Measurements from ENCODE around the gene TCIRG1.
"Not testable (repeated sequence)": the region's sequence is repeated elsewhere in the genome, so short reads cannot be mapped to it uniquely, and the experiment has no call there.

The TCIRG1 gene

DNA sequence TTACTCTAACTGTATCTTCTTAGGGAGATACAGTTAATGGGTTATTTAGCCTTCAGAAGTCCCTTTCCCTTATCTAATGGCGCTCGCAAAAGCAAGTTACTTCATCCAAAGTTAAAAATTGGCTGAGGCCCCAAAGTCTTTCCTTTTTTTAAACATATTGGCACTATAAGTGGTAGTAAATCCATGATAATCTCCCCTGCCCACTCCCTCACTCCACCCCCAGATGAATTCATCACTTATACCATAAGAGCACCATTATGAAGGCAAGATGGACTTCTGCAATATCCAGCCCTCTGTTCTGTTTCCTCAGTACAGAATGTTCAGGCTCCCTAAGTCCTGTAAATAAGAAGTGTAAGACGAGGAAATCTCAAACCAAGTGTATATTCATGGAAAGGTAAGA lies 44.7 kb downstream of the TCIRG1 start:
- DNase-seq (ENCODE audit: low spot score): no peak

DNA sequence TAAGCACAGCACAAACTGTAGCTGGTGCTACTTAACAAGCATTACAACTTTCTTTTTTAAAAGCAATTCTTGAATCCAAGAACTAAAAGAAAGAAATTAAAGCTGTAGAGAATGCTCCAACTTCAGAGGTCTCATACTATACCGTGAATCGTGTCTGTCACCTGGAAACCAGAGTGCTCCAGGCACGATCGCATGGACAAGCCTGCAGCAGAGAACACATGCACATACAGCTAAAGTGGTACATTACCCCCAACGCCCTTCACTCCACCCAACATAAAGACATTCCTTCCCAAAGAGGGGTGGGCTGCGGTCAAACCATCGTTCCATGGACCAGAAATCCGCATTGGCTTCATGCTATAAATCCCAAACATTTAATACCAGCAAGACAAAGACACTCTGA lies 50.9 kb downstream of the TCIRG1 start:
- DNase-seq (ENCODE audit: low spot score): no peak

DNA sequence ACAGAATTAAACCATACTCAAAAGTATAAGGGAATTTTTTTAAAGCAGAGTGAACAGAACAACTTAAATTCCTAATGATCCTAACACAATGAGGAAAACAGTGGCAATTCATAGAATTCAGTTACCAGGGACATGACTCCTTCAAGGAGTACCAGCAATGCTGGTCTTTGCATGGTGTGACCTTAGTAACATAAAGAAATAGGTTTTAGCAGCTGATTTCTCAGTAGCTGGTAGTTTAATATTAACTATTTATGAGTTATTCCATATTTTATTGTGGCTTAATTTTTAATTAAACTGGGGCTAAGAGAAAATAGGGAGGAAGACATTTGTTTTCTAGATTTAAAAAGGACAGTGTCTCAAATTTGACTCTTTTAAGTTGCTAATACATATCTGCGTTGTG lies 51.5 kb downstream of the TCIRG1 start:
- no peak for DNase-seq (ENCODE audit: low spot score)

DNA sequence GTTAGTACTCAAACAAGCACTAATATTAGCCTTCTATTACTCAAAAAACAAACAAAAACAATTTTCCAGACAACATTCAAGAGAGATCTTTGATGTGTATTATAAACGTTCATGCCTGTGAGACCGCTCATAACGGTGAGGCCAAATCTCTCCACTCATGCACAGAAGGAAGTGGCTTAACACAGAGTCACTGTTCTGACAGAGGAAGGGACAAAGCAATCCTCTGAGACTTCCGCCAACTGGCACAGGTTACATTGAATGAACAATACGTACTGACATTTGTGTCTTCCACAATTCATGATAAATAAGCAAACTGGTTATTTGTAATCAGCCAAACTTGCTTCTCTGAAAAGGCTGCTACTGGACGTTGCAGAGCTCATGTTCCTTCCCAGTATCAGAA lies 51.9 kb downstream of the TCIRG1 start:
- no peak for DNase-seq (ENCODE audit: low spot score)

DNA sequence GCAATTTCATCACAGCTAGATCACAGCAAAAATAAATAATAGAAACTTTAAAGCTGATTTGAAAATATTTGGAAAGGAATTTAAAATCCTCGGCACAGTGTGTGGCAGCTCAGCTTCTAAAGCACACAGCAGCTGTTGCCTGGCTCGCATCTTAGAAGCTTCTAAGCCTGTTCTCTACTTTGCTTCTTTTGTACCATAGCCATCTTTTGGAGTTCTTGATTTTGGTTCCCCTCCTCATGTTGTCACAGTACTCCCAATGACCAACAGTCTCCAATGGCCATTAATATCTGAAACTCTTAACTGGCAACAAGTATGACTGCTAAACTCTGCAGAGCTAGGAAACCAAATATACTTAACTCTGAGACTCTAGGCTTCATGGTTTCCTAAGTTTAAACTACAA lies 53.6 kb downstream of the TCIRG1 start:
- DNase-seq (ENCODE audit: low spot score): no peak

DNA sequence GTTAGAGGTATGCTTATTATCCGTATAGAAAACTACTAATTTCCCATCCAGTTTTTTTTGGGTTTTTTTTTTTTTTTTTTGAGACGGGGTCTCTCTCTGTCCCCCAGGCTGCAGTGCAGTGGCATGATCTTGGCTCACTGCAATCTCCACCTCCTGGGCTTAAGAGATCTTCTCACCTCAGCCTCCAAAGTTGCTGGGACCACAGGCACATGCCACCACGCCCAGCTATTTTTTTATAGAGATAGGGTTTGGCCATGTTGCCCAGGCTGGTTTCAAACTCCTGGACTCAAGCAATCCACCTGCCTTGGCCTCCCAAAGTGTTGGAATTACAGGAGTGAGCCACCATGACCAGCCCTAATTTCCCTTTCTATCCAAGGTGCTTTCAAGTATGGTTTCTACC lies 54.1 kb downstream of the TCIRG1 start:
- not testable (repeated sequence) for DNase-seq (ENCODE audit: low spot score)

DNA sequence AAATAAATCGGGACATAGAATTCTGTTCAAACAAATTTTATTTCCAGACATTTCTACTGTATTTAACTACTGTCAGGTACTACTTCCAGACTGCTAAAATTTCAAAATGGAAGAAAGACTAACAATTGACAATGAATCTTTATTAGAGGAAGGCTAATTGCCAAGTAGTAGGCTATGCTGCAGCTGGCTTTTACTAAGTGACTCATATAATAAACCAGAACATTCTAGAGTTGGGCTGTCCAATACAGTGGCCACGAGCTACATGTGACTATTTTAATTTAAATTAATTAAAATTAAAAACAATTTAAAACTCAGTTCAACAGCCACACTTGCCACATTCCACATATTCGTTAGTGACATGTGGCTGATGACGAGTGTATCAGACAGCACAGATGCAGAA lies 54.7 kb downstream of the TCIRG1 start:
- no peak for DNase-seq (ENCODE audit: low spot score)

DNA sequence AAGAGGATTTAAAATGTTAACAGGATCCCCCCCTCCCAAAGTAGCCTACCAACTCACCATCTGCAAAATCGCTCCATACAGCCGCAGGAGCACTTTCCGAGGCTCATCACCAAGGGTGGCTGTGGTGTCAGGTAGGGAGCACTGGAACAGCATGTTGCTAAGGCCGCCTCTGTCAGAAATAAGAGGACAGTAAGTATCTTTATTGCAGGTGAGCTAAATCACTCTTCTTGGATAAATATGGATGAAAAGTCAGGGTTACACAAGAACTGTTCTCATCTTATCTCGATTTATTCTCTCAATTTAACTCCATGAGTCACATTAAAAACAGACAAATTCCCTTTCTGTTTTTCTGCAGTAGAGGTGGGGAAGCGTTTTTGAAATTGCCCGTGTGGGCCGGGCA lies 58.1 kb downstream of the TCIRG1 start:
- no peak for DNase-seq (ENCODE audit: low spot score)

DNA sequence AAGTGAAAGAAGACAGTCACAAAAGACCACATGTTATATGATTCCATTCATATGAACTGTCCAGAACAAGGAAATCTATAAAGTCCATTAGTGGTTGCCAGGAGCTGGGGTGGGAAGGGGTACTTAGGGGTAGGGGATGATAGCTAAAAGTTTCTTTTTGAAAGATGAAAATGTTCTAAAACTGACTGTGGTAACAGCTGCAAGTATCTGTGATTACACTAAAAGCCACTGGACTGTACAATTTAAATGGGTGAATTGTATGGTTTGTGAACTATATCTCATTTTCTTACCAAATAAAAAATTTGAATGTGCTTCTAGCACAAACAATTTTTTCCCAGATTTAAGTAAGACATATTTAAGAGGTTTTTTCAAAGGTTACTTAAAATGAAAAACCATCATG lies 60.2 kb downstream of the TCIRG1 start:
- no peak for DNase-seq (ENCODE audit: low spot score)

DNA sequence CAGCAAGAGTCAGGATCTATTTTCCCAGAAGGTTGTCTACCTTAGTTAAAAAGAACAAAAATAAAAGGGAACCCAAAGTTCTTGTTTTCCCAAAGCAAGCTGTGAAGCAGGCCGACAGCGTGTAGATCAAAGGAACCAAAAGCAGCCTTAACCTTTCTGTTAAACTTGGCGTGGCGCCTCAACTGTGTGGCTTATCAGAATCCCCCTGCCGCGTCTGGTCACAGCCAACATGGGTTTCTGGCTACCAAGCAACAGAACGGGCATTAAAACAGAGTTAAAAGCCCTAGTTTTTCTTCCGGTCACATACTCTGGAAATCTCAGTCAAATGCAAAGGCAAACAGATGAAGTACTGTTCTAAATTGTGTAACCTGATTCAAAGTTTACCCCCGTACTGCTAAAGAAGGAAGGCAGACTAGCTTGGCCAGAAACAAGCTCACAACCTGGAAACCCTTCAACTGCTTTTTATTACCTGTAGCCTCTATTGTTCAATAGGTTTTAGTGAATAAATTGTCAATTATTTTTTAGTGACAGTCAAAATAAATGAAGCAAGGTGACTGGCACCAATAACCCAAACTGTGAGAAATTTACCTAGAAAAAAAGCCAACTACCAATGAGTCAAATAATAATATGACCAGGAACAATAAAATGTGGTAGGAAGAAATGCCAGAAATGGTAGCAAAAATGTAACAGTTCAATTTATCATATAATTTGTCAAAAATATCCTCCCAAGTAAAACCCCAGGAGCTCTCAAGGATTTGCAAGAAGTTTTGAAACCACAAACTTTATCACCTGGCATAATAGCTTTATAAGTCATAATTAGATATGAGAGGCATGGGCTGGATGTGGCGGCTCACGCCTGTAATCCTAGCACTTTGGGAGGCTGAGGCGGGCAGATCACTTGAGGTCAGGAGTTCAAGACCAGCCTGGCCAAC lies 60.9 kb downstream of the TCIRG1 start:
- DNase-seq (ENCODE audit: low spot score): peak; percentile 71

All from hematopoietic multipotent progenitor cell treated with erythropoietin and hydrocortisone succinate and interleukin-3 and kit ligand, for 17 days (in vitro differentiated cells).